AG08396 (cell line): ENCODE data around the gene NMT2.

Source experiments
- DNase-seq: peaks from one replicate; pipeline ENCODE4 v3.0.0; 2012; ENCODE audit warnings: low spot score, mixed read lengths

Gene NMT2

GRCh38 chr10:15181576-15182156 lies 13.2 kb upstream of the NMT2 start:
- no peak for DNase-seq

GRCh38 chr10:15180736-15181135 lies 12.2 kb upstream of the NMT2 start:
- DNase-seq = no peak

DNA sequence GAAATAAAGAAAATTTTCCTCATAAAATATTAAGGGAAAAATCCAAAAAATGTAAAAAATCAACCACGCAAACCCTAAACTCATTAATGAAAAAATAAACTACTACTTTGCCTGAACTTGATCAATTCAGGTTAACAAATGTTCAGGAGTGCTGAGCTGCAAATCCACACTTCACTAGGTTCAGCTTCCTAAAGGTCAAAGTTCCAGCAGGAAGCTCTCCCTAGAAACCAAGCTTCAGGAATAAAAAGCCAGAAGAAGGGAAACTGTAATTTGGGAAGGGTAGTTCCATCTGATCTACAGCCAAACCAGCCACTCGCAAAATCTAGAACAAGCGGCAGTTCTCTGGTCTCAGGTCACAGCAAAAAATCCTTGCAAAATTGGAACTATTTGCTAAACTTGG lies 7.8 kb upstream of the NMT2 start:
- DNase-seq = no peak

- no peak for DNase-seq
Measured at GRCh38 chr10:15175587-15175986, 7.1 kb upstream of the NMT2 start.

GRCh38 chr10:15172306-15172840 lies 3.9 kb upstream of the NMT2 start:
- no peak for DNase-seq

DNA sequence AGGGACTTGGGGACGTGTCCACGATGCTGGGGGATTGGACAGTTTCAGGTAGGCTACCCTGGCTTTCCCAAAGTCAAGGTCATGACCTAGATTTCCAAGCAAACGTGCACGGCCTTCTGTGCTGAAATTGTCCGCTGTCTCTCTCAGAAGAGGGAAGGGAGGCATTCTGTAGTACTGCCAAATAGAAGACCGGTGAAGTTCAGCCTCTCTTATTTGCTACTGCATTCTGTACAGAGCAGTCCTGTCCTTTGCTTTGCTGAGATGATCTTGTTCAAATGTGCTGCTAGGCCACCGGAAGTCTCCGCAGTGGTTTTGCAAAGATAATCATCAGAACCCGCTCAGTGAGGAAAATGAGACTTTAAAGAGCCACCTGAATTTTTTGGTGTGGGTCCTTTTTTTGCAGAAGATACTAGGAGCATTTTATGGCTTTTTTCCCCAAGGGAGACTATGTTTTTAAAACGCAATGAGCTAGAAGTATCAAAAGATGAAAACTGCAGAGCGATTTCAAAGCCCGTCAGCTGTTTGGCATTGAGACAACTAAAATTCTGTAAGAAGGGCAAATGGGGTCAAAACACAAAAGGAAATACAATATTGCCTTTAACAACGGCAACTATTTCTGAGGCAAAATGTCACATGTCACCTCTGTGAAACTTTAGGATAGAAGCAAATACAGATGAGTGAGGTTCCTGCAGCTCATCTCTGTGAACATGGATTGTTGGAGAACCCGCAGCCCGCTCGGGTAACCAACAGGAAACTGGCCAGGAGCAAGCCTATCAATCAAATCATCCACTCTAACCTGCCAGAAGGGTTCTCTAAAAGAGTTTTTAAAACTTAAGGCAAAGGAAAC lies 1.3 kb upstream of the NMT2 start:
- DNase-seq = no peak

DNA sequence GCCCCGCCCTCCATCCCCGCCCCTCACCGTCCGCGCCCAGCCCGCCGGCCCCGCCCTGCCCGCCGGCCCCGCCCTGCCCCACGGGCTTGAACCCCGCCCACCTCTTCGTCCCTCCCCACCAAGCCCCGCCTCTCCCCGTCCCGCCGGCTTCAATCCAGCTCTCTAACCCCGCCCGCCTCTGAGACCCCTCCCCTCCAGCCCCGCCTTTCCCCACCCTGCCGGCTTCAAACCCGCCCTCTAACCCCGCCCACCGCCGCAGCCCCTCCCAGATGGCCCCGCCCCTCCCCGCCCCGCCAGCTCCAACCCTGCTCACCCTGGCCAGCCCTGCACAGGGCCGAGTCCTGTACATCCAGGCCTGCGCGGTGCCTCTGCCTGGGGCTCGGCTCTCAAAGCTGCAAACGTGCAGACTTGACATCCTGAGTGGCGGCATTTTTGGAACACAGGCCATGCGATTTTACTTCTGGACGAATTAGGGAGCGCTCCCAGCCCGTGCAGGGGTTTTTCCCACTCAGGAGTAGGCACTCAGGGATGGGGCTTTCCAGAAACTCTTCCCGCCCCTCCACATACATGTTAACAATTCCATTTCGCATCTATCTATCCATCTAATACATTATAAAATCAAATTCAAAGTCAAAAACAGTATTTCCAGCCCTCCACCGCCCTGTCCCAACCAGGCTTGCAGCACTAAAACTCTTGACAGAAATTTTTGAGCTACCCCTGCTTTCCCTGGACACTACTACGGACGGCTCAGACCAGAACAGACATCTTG lies 477 bp upstream of the NMT2 start:
- DNase-seq = peak; percentile 99

DNA sequence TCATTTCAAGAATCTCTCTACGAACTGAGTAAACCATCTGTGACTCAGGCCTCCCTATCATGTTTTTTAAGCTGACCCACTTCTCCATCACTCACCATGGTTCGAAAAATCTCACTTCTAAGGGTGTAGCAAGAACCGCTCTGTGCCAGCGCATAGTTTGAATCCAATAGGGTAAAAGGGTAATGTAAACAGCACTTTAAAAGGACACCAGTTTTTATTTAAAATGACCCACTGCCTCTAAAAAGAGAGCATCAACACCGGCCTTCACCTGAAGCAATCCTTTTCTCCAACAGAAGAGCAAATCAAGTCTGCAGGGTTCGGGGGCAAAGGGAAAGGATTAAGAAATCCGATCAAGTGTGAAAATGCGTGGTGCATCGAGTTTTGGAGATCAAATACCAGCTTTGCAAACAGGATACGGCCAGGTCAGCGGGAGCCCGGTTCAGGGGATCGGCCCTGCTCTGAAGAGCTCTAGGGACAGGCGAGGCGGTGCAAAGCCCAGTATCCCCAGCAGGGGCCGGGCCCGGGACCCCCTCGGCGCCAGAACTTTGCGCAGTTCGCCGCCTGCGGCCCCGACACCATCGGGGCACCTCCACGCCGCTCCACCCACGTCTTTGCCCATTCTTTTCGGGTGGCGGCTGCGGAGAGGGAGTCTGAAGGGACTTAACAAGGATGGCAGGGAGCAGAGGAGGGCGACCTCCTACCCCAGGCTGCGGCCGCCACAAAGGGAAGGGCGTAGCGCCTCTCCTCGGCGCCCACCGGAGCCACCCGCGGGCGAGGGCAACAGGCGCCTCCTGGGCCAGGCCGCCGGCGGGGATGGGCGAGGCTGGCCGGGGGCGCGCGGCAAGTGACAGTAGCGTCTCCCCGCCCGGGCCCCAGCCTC lies 842 bp downstream of the NMT2 start:
- peak; percentile 69 for DNase-seq

DNA sequence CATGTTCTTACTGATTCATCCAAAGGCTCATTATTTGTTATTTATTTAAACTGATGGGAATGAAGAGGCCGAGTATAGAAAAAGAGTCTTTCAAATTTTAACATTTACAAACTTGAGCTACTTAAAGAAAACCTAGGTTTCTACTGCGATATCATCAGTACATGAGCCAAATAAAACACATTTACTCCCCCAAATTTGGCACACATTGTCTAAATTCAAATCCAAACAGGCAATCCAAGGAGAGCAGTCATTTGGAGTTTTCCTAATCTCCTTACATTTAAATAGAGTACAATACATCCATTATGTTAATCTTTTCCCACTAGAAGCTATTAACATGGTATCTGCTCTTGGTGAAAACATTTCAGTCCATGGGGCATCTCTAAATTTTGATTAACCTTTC lies 2.2 kb downstream of the NMT2 start:
- DNase-seq = no peak

- DNase-seq = no peak
Measured at GRCh38 chr10:15163253-15163828, 5.2 kb downstream of the NMT2 start.

DNA sequence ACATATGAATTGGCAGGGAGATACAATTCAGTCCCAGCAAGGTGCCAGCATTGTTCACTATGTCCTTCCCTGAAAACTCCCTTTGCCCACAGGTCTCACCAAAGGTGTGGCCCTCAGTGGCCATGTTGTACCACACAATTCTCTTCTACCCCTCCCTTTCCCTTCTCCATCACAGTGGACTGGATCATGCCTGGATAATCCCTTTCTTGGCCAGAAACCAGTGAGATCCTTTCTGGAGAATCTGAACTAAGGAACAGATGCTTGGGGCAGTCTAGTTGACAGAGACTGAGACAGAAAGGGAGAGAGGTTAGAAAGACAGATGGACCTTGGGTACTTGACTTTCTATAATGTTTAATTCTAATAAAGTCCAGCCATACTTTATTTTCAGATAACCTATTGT lies 9.5 kb downstream of the NMT2 start:
- DNase-seq = no peak

DNA sequence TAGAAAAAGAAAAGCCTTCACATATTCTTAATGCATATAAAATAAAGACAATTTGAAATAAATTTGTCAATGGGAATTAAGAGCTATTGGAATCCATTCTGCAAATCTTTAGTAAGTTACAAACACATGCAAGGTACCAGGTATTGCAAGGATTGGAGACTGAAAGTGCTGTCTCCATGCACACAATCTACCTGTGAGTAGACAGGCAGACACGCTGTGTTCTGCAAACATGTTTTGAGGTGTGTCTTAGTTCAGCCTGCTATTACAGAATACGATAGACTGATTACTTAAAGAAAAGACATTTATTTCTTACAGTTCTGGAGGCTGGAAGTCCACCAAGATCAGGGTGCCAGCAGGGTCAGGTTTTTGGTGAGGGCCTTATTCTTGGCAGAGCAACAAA lies 10.0 kb downstream of the NMT2 start:
- no peak for DNase-seq

- no peak for DNase-seq
Measured at GRCh38 chr10:15155978-15156656, 12.4 kb downstream of the NMT2 start.

- no peak for DNase-seq
Measured at GRCh38 chr10:15152556-15152955, 15.9 kb downstream of the NMT2 start.

DNA sequence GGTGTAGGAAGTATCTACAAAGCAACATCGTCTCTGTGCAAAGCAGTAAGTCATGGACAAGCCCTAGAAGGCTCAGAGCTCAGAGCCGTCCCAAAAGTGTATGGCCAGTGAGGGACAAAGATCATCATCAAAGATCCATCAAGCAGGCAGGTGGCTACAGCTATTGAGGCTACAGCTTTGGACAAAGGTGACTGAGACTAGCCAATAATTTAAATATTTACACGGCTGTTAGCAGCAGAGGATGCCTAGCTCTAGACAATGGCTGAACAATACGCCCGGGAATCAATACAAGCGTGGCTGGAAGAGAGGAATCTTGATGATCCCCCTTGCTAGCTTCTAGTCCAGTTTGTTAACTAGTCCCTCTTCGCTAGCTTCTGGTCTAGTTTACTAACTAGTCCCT lies 17.9 kb downstream of the NMT2 start:
- DNase-seq = no peak

- DNase-seq = no peak
Measured at GRCh38 chr10:15149042-15149771, 19.3 kb downstream of the NMT2 start.

- DNase-seq = no peak
Measured at GRCh38 chr10:15147594-15148392, 20.7 kb downstream of the NMT2 start.

GRCh38 chr10:15146366-15146765 lies 22.1 kb downstream of the NMT2 start:
- no peak for DNase-seq

DNA sequence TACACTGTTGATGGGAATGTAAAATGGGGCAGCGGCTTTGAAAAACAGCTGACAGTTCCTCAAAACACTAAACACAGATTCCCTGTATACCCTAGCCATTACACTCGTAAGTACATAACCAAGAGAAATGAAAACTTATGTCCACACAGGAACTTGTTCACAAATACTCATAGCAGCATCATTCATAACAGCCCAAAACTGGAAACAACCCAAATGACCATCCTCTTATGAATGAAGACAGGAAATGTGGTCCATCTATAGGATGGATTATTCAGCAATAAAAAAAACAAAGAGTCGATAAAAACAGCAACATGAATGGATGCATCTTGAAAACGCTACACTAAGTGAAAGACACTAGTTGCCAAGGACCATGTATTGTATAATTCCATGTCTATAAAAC lies 23.7 kb downstream of the NMT2 start:
- DNase-seq = no peak
